Keratinocyte (primary cell): ENCODE results near the gene EEPD1.

Experiments used
- CTCF ChIP-seq, 3 experiments: IDR thresholded peaks in 1 of 3; conservative IDR thresholded peaks in 1 of 3; optimal IDR thresholded peaks in 1 of 3; 2 replicates in 2 of 3; 3 replicates in 1 of 3; pipeline versions ENCODE3 to v1.5.1; 2011; ENCODE audit warnings: low read length in 3 of 3, mild to moderate bottlenecking in 3 of 3, moderate library complexity in 2 of 3, control low read depth in 1 of 3, inconsistent platforms in 1 of 3; ENCODE audit not compliant: insufficient read depth in 2 of 3; ENCODE audit errors: extremely low read depth in 1 of 3
- EZH2 ChIP-seq: IDR thresholded peaks from one replicate; pipeline ENCODE4 v1.6.1; 2012; ENCODE audit warnings: inconsistent platforms, mild to moderate bottlenecking, low read length, moderate library complexity

GRCh38 chr7:36264913-36265516 is 112.0 kb downstream of the EEPD1 start:
- TF ChIP-seq CTCF (optimal IDR thresholded peaks at IDR 0.05 in 1 of 3, IDR thresholded peaks at IDR 0.05 in 1 of 3, conservative IDR thresholded peaks at IDR 0.05 in 1 of 3; ENCODE audit: extremely low read depth in 1 of 3, insufficient read depth in 2 of 3, low read length in 3 of 3), result no peak
- TF ChIP-seq EZH2, result no peak
